Upper lobe of right lung (tissue), 1 donor: ENCODE measurements around the gene BEX3. TPM values are rescaled to one million over a fixed set of nuclear protein-coding genes. Genes with fewer than 3 reads are reported as not detected.

Experiments
- ATAC-seq: fragments of 200-7000 bp; cut with Tn5 transposase; one replicate; pipeline ENCODE4 v1.9.1; 2020; ENCODE audit warnings: mild to moderate bottlenecking, moderate library complexity
- DNase-seq: peaks from one replicate; pipeline ENCODE4 v3.0.0-alpha.2; 2020
- H3K27ac ChIP-seq: fragments of 200-600 bp; one replicate; pipeline ENCODE4 v1.8.0; 2022
- H3K27me3 ChIP-seq: fragments of 200-600 bp; one replicate; pipeline ENCODE4 v1.8.0; 2022; ENCODE audit warnings: mild to moderate bottlenecking
- H3K36me3 ChIP-seq: fragments of 200-600 bp; one replicate; pipeline ENCODE4 v1.8.0; 2022
- H3K4me1 ChIP-seq: fragments of 200-600 bp; one replicate; pipeline ENCODE4 v1.8.0; 2022
- H3K4me3 ChIP-seq: fragments of 200-600 bp; one replicate; pipeline ENCODE4 v1.8.0; 2022; ENCODE audit warnings: mild to moderate bottlenecking
- H3K9me3 ChIP-seq: fragments of 200-600 bp; one replicate; pipeline ENCODE4 v1.8.0; 2022
- CTCF ChIP-seq: fragments of 200-600 bp; IDR thresholded peaks from one replicate; pipeline ENCODE4 v1.8.0; 2022; ENCODE audit warnings: antibody characterized with exemption
- intact Hi-C: fragments of 100-400 bp; cut with DNase I; formaldehyde crosslinking; loops from one replicate; pipeline ENCODE4 v1.11.0; 2022
- total RNA-seq: library from RNA; stranded (reverse); fragmentation: NEBNext Ultra II Directional; extraction: Animal tissue kit (Norgen Biotek cat#: 25700); gene quantifications from one replicate; pipeline ENCODE4 v1.2.1, GENCODE V29; 2021
- donor health status: DM: no; HTN: yes; CAD: no; lungs with severe emphysema.

BEX3 gene
- total RNA-seq, 1 donor from 2014 or later: 124 TPM

- no peaks in the 10 kb centered on the region for H3K27me3 ChIP-seq
- no peak for TF ChIP-seq CTCF
- H3K4me1 ChIP-seq: no peaks in the 10 kb centered on the region
- intact Hi-C loops: no loop called here
- H3K36me3 ChIP-seq: no peaks in the 10 kb centered on the region
- ATAC-seq (no peak), DNase-seq (no peak)
- no peak overlapping the region for H3K27ac ChIP-seq
- no peak overlapping the region for H3K4me3 ChIP-seq
- no peaks in the 10 kb centered on the region for H3K9me3 ChIP-seq
Observed at GRCh38 chrX:103423955-103424638, 47.8 kb downstream of the BEX3 start.

Other genes with a start within 250 kb of the BEX3 start
- 36.1 TPM for gene BEX4, start 161.4 kb upstream of the BEX3 start, total RNA-seq
- gene TCEAL8, start 121.4 kb upstream of the BEX3 start, total RNA-seq: 42.9 TPM
- gene TCEAL5, start 99.8 kb upstream of the BEX3 start, total RNA-seq: not detected
- 16.9 TPM for gene BEX2, start 65.5 kb upstream of the BEX3 start, total RNA-seq
- 2.6 TPM for gene TCEAL7, start 46.3 kb upstream of the BEX3 start, total RNA-seq
- 45.4 TPM for gene TCEAL9, start 20.0 kb upstream of the BEX3 start, total RNA-seq
- 1.1 TPM for gene RAB40A, start 143.0 kb downstream of the BEX3 start, total RNA-seq
- gene TCEAL4, start 209.0 kb downstream of the BEX3 start, total RNA-seq: 92.3 TPM
- gene TCEAL3, start 231.4 kb downstream of the BEX3 start, total RNA-seq: 20.1 TPM